HepG2 (cell line): ENCODE results near the gene EIF2S2. TPM values are rescaled to one million over a fixed set of nuclear protein-coding genes. Genes with fewer than 3 reads are reported as not detected.

ENCODE experiments used
- AHR ChIP-seq: IDR thresholded peaks from 2 replicates; pipeline ENCODE4 v1.6.1; 2018; ENCODE audit warnings: missing genetic modification reagents, missing compliant biosample characterization
- CEBPZ ChIP-seq: IDR thresholded peaks from 2 replicates; pipeline ENCODE4 v1.6.1; 2012; ENCODE audit warnings: low read length, improper control_type of control experiment
- GMEB2 ChIP-seq: IDR thresholded peaks from 2 replicates; pipeline ENCODE4 v1.6.1; 2016; ENCODE audit warnings: missing biosample characterization, missing genetic modification reagents, low read depth
- PHF21A ChIP-seq: sonication (generic); formaldehyde crosslinking; IDR thresholded peaks from 2 replicates; pipeline ENCODE4 v1.5.0; 2020; ENCODE audit warnings: mild to moderate bottlenecking, missing genetic modification reagents
- ZBTB4 ChIP-seq: sonication (generic); formaldehyde crosslinking; IDR thresholded peaks from 2 replicates; pipeline ENCODE4 v1.4.0; 2020; ENCODE audit warnings: missing genetic modification reagents, mild to moderate bottlenecking, borderline replicate concordance
- polyA plus RNA-seq, 8 experiments: library from polyadenylated mRNA; depleted of rRNA in 3 of 8; stranded (reverse) in 7 of 8; unstranded in 1 of 8; fragments of >200 nt; fragmentation: Illumina TruSeq in 4 of 8; extraction: Trizol in 4 of 8; gene quantifications; 2 replicates each; pipeline versions ENCODE4 v1.2.1 to v1.2.3, GENCODE V29; 2011 to 2016; ENCODE audit warnings: low read depth in 4 of 8, missing spikeins in 1 of 8, mixed read lengths in 1 of 8; ENCODE audit not compliant: insufficient read depth in 1 of 8
- total RNA-seq, 5 experiments: library from RNA; depleted of rRNA; stranded (reverse); fragments of >200 nt; fragmentation: Illumina TruSeq; extraction: Trizol; gene quantifications; 2 replicates each; pipeline ENCODE4 v1.2.3, GENCODE V29; 2016; ENCODE audit warnings: low read depth in 1 of 5
- TF ChIP-seq, protein P1 (sequence below): sonication (generic); formaldehyde crosslinking; conservative IDR thresholded peaks from 2 replicates; pipeline ENCODE4 v1.5.0; 2020; ENCODE audit warnings: missing genetic modification reagents

EIF2S2 gene
- total and polyA plus RNA-seq, 2 of the 13 experiments (the other 11 are each of a cell fraction or from before 2014, with no cell fraction given) = 126 to 213 TPM

GRCh38 chr20:34122274-34122980 is 10.4 kb upstream of the EIF2S2 start (continued):
- TF ChIP-seq CEBPZ (no peak), AHR (CRISPR knock-in tag) (no peak), PHF21A (CRISPR knock-in tag) (no peak), GMEB2 (CRISPR knock-in tag) (no peak), ZBTB4 (CRISPR knock-in tag) (no peak)
- TF ChIP-seq, protein P1, sequence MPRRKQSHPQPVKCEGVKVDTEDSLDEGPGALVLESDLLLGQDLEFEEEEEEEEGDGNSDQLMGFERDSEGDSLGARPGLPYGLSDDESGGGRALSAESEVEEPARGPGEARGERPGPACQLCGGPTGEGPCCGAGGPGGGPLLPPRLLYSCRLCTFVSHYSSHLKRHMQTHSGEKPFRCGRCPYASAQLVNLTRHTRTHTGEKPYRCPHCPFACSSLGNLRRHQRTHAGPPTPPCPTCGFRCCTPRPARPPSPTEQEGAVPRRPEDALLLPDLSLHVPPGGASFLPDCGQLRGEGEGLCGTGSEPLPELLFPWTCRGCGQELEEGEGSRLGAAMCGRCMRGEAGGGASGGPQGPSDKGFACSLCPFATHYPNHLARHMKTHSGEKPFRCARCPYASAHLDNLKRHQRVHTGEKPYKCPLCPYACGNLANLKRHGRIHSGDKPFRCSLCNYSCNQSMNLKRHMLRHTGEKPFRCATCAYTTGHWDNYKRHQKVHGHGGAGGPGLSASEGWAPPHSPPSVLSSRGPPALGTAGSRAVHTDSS (CRISPR knock-in tag) = no peak
